ACHN (cell line): ENCODE data around the gene NDOR1.
A peak's percentile ranks its signal among the peaks of the same experiment; 100 is the strongest.
"Not testable (repeated sequence)": the region's sequence is repeated elsewhere in the genome, so short reads cannot be mapped to it uniquely, and the experiment has no call there.

Experiments used
- DNase-seq: peaks from one replicate; pipeline ENCODE4 v3.0.0-alpha.2; 2015
- in situ Hi-C: cut with HindIII; loops from 2 replicates; pipeline ENCODE4 v1.10.0; 2017; ENCODE audit warnings: low sequenced_read_pairs, low pct_ligation_motif_present, low pct_unique_long_range_greater_than_20kb

Gene NDOR1

GRCh38 chr9:137245450-137246421 lies 40.2 kb downstream of the NDOR1 start:
- in situ Hi-C loops: no loop called here
- DNase-seq: no peak

GRCh38 chr9:137247135-137247915 lies 41.8 kb downstream of the NDOR1 start:
- DNase-seq: no peak
- in situ Hi-C loops: no loop called here

- in situ Hi-C loops: no loop called here
Observed at GRCh38 chr9:137247916-137248175, 42.3 kb downstream of the NDOR1 start.

GRCh38 chr9:137250329-137251193 lies 45.1 kb downstream of the NDOR1 start:
- in situ Hi-C loops: no loop called here
- DNase-seq: no peak

More at GRCh38 chr9:137247916-137248175, 42.3 kb downstream of the NDOR1 start:
- no peak for DNase-seq

- no peak for DNase-seq
- in situ Hi-C loops: no loop called here
Observed at GRCh38 chr9:137251194-137251461, 45.6 kb downstream of the NDOR1 start, which contains the start of gene STPG3. STPG3 (plus strand) TSS chr9:137251286; CDS start chr9:137251287, 1 bp downstream.

GRCh38 chr9:137251490-137252268 lies 46.2 kb downstream of the NDOR1 start:
- in situ Hi-C loops: no loop called here
- no peak for DNase-seq

GRCh38 chr9:137252555-137253506 lies 47.3 kb downstream of the NDOR1 start:
- in situ Hi-C loops: no loop called here
- no peak for DNase-seq

- DNase-seq: no peak
- in situ Hi-C loops: no loop called here
Observed at GRCh38 chr9:137253717-137254623, 48.5 kb downstream of the NDOR1 start.

- in situ Hi-C loops: no loop called here
Observed at GRCh38 chr9:137254624-137255447, 49.3 kb downstream of the NDOR1 start, which contains the start of gene NELFB. NELFB (plus strand) TSS chr9:137255327.

GRCh38 chr9:137255448-137256114 lies 50.1 kb downstream of the NDOR1 start:
- DNase-seq: no peak
- in situ Hi-C loops: no loop called here

More at GRCh38 chr9:137254624-137255447, 49.3 kb downstream of the NDOR1 start, which contains the start of gene NELFB:
- peak; percentile 85 for DNase-seq

GRCh38 chr9:137256362-137256761 lies 50.9 kb downstream of the NDOR1 start:
- in situ Hi-C loops: no loop called here
- no peak for DNase-seq

GRCh38 chr9:137256856-137257255 lies 51.4 kb downstream of the NDOR1 start:
- DNase-seq: no peak
- in situ Hi-C loops: no loop called here

- in situ Hi-C loops, DNase-seq: not testable (repeated sequence)
Observed at GRCh38 chr9:137262173-137262908, 56.8 kb downstream of the NDOR1 start.

GRCh38 chr9:137262909-137263285 lies 57.4 kb downstream of the NDOR1 start:
- DNase-seq: no peak
- in situ Hi-C loops: no loop called here
